Retinal pigment epithelial cell (primary cell): ENCODE data around the gene ILK.

Experiments used
- DNase-seq: peaks from one replicate; pipeline ENCODE4 v3.0.0-alpha.2; 2010; ENCODE audit warnings: low read depth
- H3K4me3 ChIP-seq: 2 replicates; pipeline ENCODE4 v1.5.1; 2011; ENCODE audit warnings: mild to moderate bottlenecking, low read length, control low read depth, moderate library complexity
- TF ChIP-seq, protein P1 (sequence below): conservative IDR thresholded peaks from 2 replicates; pipeline ENCODE4 v1.5.1; 2011; ENCODE audit warnings: low read depth, low read length, control low read depth, inconsistent platforms

Gene ILK

GRCh38 chr11:6628526-6628925 lies 25.0 kb downstream of the ILK start:
- no peak overlapping the region for H3K4me3 ChIP-seq
- no peak for DNase-seq
- TF ChIP-seq, protein P1, sequence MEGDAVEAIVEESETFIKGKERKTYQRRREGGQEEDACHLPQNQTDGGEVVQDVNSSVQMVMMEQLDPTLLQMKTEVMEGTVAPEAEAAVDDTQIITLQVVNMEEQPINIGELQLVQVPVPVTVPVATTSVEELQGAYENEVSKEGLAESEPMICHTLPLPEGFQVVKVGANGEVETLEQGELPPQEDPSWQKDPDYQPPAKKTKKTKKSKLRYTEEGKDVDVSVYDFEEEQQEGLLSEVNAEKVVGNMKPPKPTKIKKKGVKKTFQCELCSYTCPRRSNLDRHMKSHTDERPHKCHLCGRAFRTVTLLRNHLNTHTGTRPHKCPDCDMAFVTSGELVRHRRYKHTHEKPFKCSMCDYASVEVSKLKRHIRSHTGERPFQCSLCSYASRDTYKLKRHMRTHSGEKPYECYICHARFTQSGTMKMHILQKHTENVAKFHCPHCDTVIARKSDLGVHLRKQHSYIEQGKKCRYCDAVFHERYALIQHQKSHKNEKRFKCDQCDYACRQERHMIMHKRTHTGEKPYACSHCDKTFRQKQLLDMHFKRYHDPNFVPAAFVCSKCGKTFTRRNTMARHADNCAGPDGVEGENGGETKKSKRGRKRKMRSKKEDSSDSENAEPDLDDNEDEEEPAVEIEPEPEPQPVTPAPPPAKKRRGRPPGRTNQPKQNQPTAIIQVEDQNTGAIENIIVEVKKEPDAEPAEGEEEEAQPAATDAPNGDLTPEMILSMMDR: no peak

- no peak for DNase-seq
- TF ChIP-seq, protein P1: no peak
- H3K4me3 ChIP-seq: no peak overlapping the region
Measured at GRCh38 chr11:6629573-6629891, 26.0 kb downstream of the ILK start.

DNA sequence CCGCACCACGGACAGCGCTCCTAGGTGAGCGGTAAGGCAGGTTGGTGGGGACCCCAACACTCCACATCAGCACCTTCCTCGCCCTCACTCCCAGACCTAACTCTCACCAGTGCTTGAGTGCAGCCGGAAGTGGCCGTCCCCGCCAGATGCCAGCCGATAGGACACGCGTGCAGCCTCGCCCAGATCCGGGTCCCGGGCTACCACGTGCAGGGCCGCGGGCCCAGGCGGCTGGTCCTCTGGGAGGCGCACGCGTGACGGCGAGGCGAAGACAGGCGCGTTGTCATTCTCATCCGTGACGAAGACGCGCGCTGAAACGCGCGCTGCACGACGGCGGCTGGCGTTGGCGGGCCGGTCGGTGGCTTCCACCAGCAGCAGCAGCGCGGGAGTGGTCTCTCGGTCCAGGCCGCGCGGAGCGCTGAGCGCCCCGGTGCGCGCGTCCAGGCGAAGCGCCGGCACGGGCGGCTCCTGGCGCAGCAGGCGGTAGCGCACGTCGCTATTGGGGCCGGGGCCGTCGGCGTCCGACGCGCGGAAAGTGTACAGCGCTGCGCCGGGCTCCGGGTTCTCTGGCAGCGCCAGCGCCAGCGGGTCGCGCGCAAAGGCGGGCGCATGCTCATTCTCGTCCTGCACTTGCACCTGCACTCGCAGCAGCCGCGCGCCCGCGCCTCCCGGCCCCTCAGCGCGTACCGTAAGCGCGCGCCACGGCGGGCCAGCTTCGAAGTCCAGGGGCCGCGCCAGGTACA lies 26.5 kb downstream of the ILK start:
- TF ChIP-seq, protein P1: no peak
- no peak for DNase-seq
- no peak overlapping the region for H3K4me3 ChIP-seq

DNA sequence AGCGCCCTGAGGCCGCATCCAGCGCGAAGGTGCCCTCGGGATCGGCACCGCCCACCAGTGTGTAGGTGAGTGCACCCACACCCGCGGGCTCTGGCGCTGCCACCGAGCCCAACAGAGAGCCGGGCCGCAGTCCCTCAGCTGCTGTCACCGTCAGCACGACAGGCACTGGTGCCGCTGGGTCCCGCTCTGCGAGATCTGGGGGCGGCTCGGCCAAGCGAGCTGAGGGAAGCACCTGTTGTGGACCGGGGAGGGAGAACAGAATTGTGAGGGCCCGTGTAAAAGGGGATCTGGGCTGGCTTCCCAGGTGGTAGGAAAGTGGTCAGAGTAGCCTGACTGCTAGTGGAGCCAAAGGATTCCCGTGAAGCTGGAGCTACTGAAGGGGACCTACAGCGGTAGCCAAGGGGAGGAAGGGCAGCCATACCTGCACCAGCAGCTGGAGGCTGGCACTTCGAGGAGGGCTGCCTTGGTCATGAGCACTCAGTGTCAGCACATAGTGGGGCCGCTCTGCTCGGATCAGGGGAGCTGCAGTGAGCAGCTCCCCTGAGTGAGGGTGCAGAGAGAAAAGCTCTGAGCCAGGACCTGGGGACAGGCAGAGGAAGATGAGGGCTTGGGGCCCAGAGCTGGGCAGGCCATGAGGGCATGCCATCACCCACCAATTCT lies 27.2 kb downstream of the ILK start:
- DNase-seq: no peak
- H3K4me3 ChIP-seq: no peak overlapping the region
- TF ChIP-seq, protein P1: no peak

- H3K4me3 ChIP-seq: no peak overlapping the region
- TF ChIP-seq, protein P1: no peak
Measured at GRCh38 chr11:6631361-6631890, 27.9 kb downstream of the ILK start.

GRCh38 chr11:6632116-6633073 lies 28.8 kb downstream of the ILK start:
- DNase-seq: no peak
- TF ChIP-seq, protein P1: no peak
- no peak overlapping the region for H3K4me3 ChIP-seq

More at GRCh38 chr11:6631361-6631890, 27.9 kb downstream of the ILK start:
- no peak for DNase-seq
